ENCODE results near the gene FBN2.

FBN2 gene

GRCh38 chr5:128538000-128538249 is at the start of gene FBN2:
Gene FBN2, minus strand, starts transcription at chr5:128538245. Its CDS starts 642 bp downstream, at chr5:128537603.
- no peak within 1 kb of the TSS for H3K27ac Mint-ChIP-seq

GRCh38 chr5:128587275-128587674 is 49.2 kb upstream of the FBN2 start:
- CTCF ChIA-PET: no interaction called here
- Mint-ChIP-seq H3K36me3 (no peaks in the 10 kb centered on the region), H3K9me3 (peaks cover 4% of the 10 kb centered on the region), H3K27ac (no peak overlapping the region), H3K4me1 (no peaks in the 10 kb centered on the region), H3K4me3 (no peak overlapping the region), H3K27me3 (no peaks in the 10 kb centered on the region)
- DNase-seq: no peak

More at GRCh38 chr5:128538000-128538249, at the start of gene FBN2:
- Mint-ChIP-seq H3K36me3 (peaks cover 2% of the 10 kb centered on the region), H3K4me3 (no peak within 1 kb of the TSS), H3K9me3 (no peaks in the 10 kb centered on the region), H3K27me3 (peaks cover 36% of the 10 kb centered on the region), H3K4me1 (no peaks in the 10 kb centered on the region)
- CTCF ChIA-PET: no interaction called here
- DNase-seq: no peak

GRCh38 chr5:128586848-128587247 is 48.8 kb upstream of the FBN2 start:
- Mint-ChIP-seq H3K4me3 (no peak overlapping the region), H3K4me1 (no peaks in the 10 kb centered on the region), H3K27ac (no peak overlapping the region), H3K36me3 (no peaks in the 10 kb centered on the region), H3K9me3 (peaks cover 4% of the 10 kb centered on the region), H3K27me3 (no peaks in the 10 kb centered on the region)
- DNase-seq: no peak
- CTCF ChIA-PET: no interaction called here

- H3K27ac Mint-ChIP-seq: no peak overlapping the region
- H3K9me3 Mint-ChIP-seq: peaks cover 10% of the 10 kb centered on the region
- CTCF ChIA-PET: no interaction called here
- no peak for DNase-seq
- H3K4me1 Mint-ChIP-seq: no peaks in the 10 kb centered on the region
- no peaks in the 10 kb centered on the region for H3K27me3 Mint-ChIP-seq
- H3K4me3 Mint-ChIP-seq: no peak overlapping the region
- H3K36me3 Mint-ChIP-seq: no peaks in the 10 kb centered on the region
Measured at GRCh38 chr5:128579639-128580038, 41.6 kb upstream of the FBN2 start.

- Mint-ChIP-seq H3K9me3 (peaks cover 10% of the 10 kb centered on the region), H3K27me3 (no peaks in the 10 kb centered on the region), H3K4me3 (no peak overlapping the region), H3K4me1 (no peaks in the 10 kb centered on the region), H3K36me3 (no peaks in the 10 kb centered on the region), H3K27ac (no peak overlapping the region)
- CTCF ChIA-PET: no interaction called here
- DNase-seq: no peak
Measured at GRCh38 chr5:128579093-128579492, 41.0 kb upstream of the FBN2 start.

- Mint-ChIP-seq H3K4me3 (no peak overlapping the region), H3K9me3 (peaks cover 6% of the 10 kb centered on the region), H3K27me3 (no peaks in the 10 kb centered on the region), H3K36me3 (no peaks in the 10 kb centered on the region), H3K27ac (no peak overlapping the region), H3K4me1 (no peaks in the 10 kb centered on the region)
- DNase-seq: no peak
- CTCF ChIA-PET: no interaction called here
Measured at GRCh38 chr5:128574041-128574440, 36.0 kb upstream of the FBN2 start.

- Mint-ChIP-seq H3K9me3 (peaks cover 4% of the 10 kb centered on the region), H3K4me1 (no peaks in the 10 kb centered on the region), H3K4me3 (no peak overlapping the region), H3K36me3 (no peaks in the 10 kb centered on the region), H3K27me3 (no peaks in the 10 kb centered on the region), H3K27ac (no peak overlapping the region)
- no peak for DNase-seq
- CTCF ChIA-PET: no interaction called here
Measured at GRCh38 chr5:128572930-128573319, 34.9 kb upstream of the FBN2 start.

GRCh38 chr5:128572051-128572929 is 34.2 kb upstream of the FBN2 start:
- Mint-ChIP-seq H3K27me3 (no peaks in the 10 kb centered on the region), H3K27ac (no peak overlapping the region), H3K4me3 (no peak overlapping the region), H3K36me3 (no peaks in the 10 kb centered on the region), H3K4me1 (no peaks in the 10 kb centered on the region), H3K9me3 (peaks cover 4% of the 10 kb centered on the region)
- DNase-seq: no peak
- CTCF ChIA-PET: no interaction called here

GRCh38 chr5:128566178-128566577 is 28.1 kb upstream of the FBN2 start:
- H3K27ac Mint-ChIP-seq: no peak overlapping the region
- no peak overlapping the region for H3K4me3 Mint-ChIP-seq
- H3K9me3 Mint-ChIP-seq: no peaks in the 10 kb centered on the region
- CTCF ChIA-PET: no interaction called here
- no peaks in the 10 kb centered on the region for H3K27me3 Mint-ChIP-seq
- no peaks in the 10 kb centered on the region for H3K4me1 Mint-ChIP-seq
- H3K36me3 Mint-ChIP-seq: no peaks in the 10 kb centered on the region
- no peak for DNase-seq

GRCh38 chr5:128559300-128560297 is 21.6 kb upstream of the FBN2 start:
- no peaks in the 10 kb centered on the region for H3K4me1 Mint-ChIP-seq
- no peak overlapping the region for H3K4me3 Mint-ChIP-seq
- no peak overlapping the region for H3K27ac Mint-ChIP-seq
- H3K36me3 Mint-ChIP-seq: no peaks in the 10 kb centered on the region
- no peak for DNase-seq
- CTCF ChIA-PET: no interaction called here
- no peaks in the 10 kb centered on the region for H3K9me3 Mint-ChIP-seq
- H3K27me3 Mint-ChIP-seq: no peaks in the 10 kb centered on the region

GRCh38 chr5:128553747-128554146 is 15.7 kb upstream of the FBN2 start:
- Mint-ChIP-seq H3K9me3 (peaks cover 11% of the 10 kb centered on the region), H3K36me3 (no peaks in the 10 kb centered on the region), H3K27ac (no peak overlapping the region), H3K4me1 (no peaks in the 10 kb centered on the region), H3K27me3 (no peaks in the 10 kb centered on the region), H3K4me3 (no peak overlapping the region)
- no peak for DNase-seq
- CTCF ChIA-PET: no interaction called here

GRCh38 chr5:128551476-128551875 is 13.4 kb upstream of the FBN2 start:
- Mint-ChIP-seq H3K4me3 (no peak overlapping the region), H3K27ac (no peak overlapping the region), H3K9me3 (peaks cover 11% of the 10 kb centered on the region), H3K4me1 (no peaks in the 10 kb centered on the region), H3K36me3 (no peaks in the 10 kb centered on the region), H3K27me3 (no peaks in the 10 kb centered on the region)
- DNase-seq: no peak
- CTCF ChIA-PET: no interaction called here

GRCh38 chr5:128549496-128549895 is 11.5 kb upstream of the FBN2 start:
- no peaks in the 10 kb centered on the region for H3K27me3 Mint-ChIP-seq
- no peak for DNase-seq
- no peaks in the 10 kb centered on the region for H3K4me1 Mint-ChIP-seq
- H3K4me3 Mint-ChIP-seq: no peak overlapping the region
- CTCF ChIA-PET: no interaction called here
- H3K9me3 Mint-ChIP-seq: peaks cover 11% of the 10 kb centered on the region
- H3K36me3 Mint-ChIP-seq: no peaks in the 10 kb centered on the region
- H3K27ac Mint-ChIP-seq: no peak overlapping the region

GRCh38 chr5:128546658-128547281 is 8.7 kb upstream of the FBN2 start:
- H3K4me3 Mint-ChIP-seq: no peak overlapping the region
- CTCF ChIA-PET: no interaction called here
- H3K4me1 Mint-ChIP-seq: no peaks in the 10 kb centered on the region
- no peak for DNase-seq
- no peaks in the 10 kb centered on the region for H3K9me3 Mint-ChIP-seq
- no peak overlapping the region for H3K27ac Mint-ChIP-seq
- H3K36me3 Mint-ChIP-seq: no peaks in the 10 kb centered on the region
- no peaks in the 10 kb centered on the region for H3K27me3 Mint-ChIP-seq
